Stimulated activated CD8-positive, alpha-beta memory T cell treated with anti-CD3 and anti-CD28 coated beads, Interleukin-12 subunit alpha, Interleukin-12 subunit beta, amount 100 ng/mL, for 24 hours (primary cell): Measurements from ENCODE around the gene PDLIM4.

Source experiments
- DNase-seq: peaks from one replicate; pipeline ENCODE4 v3.0.0-alpha.2; 2020; ENCODE audit errors: extremely low read depth

PDLIM4 gene

GRCh38 chr5:132281856-132282614 is 24.5 kb downstream of the PDLIM4 start:
- DNase-seq, result no peak

- DNase-seq, result no peak
These were observed 26.0 kb downstream of the PDLIM4 start for GRCh38 chr5:132283423-132284043.

- DNase-seq, result no peak
These were observed 31.6 kb downstream of the PDLIM4 start for GRCh38 chr5:132289097-132289496.

GRCh38 chr5:132291026-132291425 is 33.5 kb downstream of the PDLIM4 start:
- no peak for DNase-seq

GRCh38 chr5:132293066-132293991 is 35.8 kb downstream of the PDLIM4 start:
- peak; percentile 63 for DNase-seq

- peak; percentile 65 for DNase-seq
These were observed 36.7 kb downstream of the PDLIM4 start, which contains the start of gene SLC22A4 for GRCh38 chr5:132293992-132294727. Gene SLC22A4 (plus strand): TSS chr5:132294394. CDS start chr5:132294617, 223 bp downstream.

- peak; percentile 63 for DNase-seq
These were observed 37.4 kb downstream of the PDLIM4 start for GRCh38 chr5:132294728-132295504.

GRCh38 chr5:132295505-132296411 is 38.3 kb downstream of the PDLIM4 start:
- DNase-seq, result no peak

- no peak for DNase-seq
These were observed 39.0 kb downstream of the PDLIM4 start for GRCh38 chr5:132296412-132297016.

GRCh38 chr5:132297211-132297940 is 39.9 kb downstream of the PDLIM4 start:
- DNase-seq, result no peak

GRCh38 chr5:132298298-132299212 is 41.1 kb downstream of the PDLIM4 start:
- no peak for DNase-seq

- DNase-seq, result no peak
These were observed 42.4 kb downstream of the PDLIM4 start for GRCh38 chr5:132299917-132300316.

GRCh38 chr5:132300577-132301343 is 43.3 kb downstream of the PDLIM4 start:
- no peak for DNase-seq

- no peak for DNase-seq
These were observed 44.1 kb downstream of the PDLIM4 start for GRCh38 chr5:132301344-132302271.

GRCh38 chr5:132302413-132302812 is 44.9 kb downstream of the PDLIM4 start:
- no peak for DNase-seq

- no peak for DNase-seq
These were observed 46.1 kb downstream of the PDLIM4 start for GRCh38 chr5:132303589-132303988.
